ENCODE results near the gene GPR148.

GPR148 gene

GRCh38 chr2:130762031-130762909 is 33.4 kb downstream of the GPR148 start:
- no peaks in the 10 kb centered on the region; the same call in 1 of the 2 replicates for H4K20me1 ChIP-seq
- no peaks in the 10 kb centered on the region for H3K4me1 ChIP-seq
- no peak overlapping the region for H3K4me2 ChIP-seq
- H3K36me3 ChIP-seq: no peaks in the 10 kb centered on the region
- H3K4me3 ChIP-seq: no peak overlapping the region
- no peak overlapping the region for H3K9ac ChIP-seq
- no peak for TF ChIP-seq Cebpa-rat (IDR thresholded peaks at IDR 0.05)
- H3K9me3 ChIP-seq: no peaks in the 10 kb centered on the region
- no peak overlapping the region for H3K27ac ChIP-seq
- H3K27me3 ChIP-seq: peaks cover 10% of the 10 kb centered on the region

DNA sequence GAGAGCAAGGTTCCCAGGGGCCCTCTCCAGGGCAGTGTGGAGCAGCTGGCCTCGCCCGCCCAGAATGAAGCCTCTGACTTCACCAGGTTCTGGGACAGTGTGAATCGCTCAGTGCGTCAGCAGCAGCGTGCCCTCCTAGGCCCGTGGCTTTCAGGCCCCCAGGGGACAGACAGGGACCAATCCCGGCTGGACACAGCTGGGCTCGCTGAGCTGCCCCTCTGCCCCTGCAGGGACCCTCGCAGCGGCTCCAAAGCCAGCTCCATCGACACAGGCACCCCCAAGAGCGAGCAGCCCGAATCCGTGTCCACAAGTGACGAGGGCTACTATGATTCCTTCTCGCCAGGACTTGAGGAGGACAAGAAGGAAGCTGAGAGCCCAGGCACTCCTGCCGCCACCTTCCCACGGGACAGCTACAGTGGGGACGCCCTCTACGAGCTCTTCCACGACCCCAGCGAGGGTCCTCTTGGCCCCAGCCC is 34.1 kb downstream of the GPR148 start:
- no peak overlapping the region for H3K27ac ChIP-seq
- no peak overlapping the region for H3K9ac ChIP-seq
- H3K4me2 ChIP-seq: no peak overlapping the region
- no peaks in the 10 kb centered on the region for H3K9me3 ChIP-seq
- TF ChIP-seq Cebpa-rat (IDR thresholded peaks at IDR 0.05): no peak
- H3K4me1 ChIP-seq: no peaks in the 10 kb centered on the region
- H3K27me3 ChIP-seq: peaks cover 6% of the 10 kb centered on the region; the same call in 1 of the 2 replicates
- H3K36me3 ChIP-seq: no peaks in the 10 kb centered on the region
- no peaks in the 10 kb centered on the region; the same call in 1 of the 2 replicates for H4K20me1 ChIP-seq
- no peak overlapping the region for H3K4me3 ChIP-seq

DNA sequence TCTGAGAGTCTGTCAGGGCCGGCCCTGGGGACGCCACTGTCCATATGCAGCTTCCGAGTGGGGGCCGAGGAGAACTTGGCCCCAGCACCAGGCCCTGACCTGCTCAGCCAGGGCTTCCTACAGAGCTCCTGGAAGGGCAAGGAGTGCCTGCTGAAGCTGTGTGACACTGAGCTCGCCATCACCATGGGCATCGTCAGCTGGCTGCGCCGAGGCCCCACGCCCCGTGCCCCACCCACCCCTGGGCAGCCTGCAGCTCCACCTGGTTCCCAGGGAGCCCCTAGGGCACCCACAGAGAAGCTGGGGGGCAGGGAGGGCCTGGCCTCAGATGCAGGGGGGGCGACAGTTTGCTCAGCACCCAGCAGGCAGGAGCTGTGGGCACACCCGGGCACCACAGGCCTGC is 34.5 kb downstream of the GPR148 start:
- Histone ChIP-seq H3K9me3 (no peaks in the 10 kb centered on the region), H3K4me3 (no peak overlapping the region), H3K4me1 (no peaks in the 10 kb centered on the region), H3K9ac (no peak overlapping the region), H3K4me2 (no peak overlapping the region), H3K27me3 (peaks cover 6% of the 10 kb centered on the region; the same call in 1 of the 2 replicates), H3K27ac (no peak overlapping the region), H4K20me1 (no peaks in the 10 kb centered on the region; the same call in 1 of the 2 replicates), H3K36me3 (no peaks in the 10 kb centered on the region)
- no peak for TF ChIP-seq Cebpa-rat (IDR thresholded peaks at IDR 0.05)

- Histone ChIP-seq H3K27me3 (no peaks in the 10 kb centered on the region), H3K4me2 (no peak overlapping the region), H3K4me3 (no peak overlapping the region), H4K20me1 (no peaks in the 10 kb centered on the region; the same call in 1 of the 2 replicates), H3K9me3 (no peaks in the 10 kb centered on the region), H3K27ac (no peak overlapping the region), H3K36me3 (no peaks in the 10 kb centered on the region), H3K9ac (no peak overlapping the region), H3K4me1 (no peaks in the 10 kb centered on the region)
- TF ChIP-seq Cebpa-rat (IDR thresholded peaks at IDR 0.05): no peak
These were observed 35.4 kb downstream of the GPR148 start for GRCh38 chr2:130764035-130764820.

DNA sequence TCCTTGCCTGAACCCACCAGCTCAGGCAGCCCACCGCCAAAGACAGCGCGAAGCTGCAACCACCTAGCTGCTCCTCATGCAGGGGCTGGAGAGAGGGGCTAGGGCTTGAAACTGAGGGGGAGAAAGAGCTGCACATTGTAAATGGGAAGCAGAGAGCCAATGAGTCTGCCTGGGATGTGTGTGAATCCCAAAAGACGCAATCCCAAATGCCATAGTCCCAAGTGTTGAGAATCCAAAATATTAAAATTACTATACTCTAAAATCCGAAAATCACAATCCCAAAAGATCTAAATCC is 35.9 kb downstream of the GPR148 start:
- H3K9me3 ChIP-seq: no peaks in the 10 kb centered on the region
- no peaks in the 10 kb centered on the region; the same call in 1 of the 2 replicates for H4K20me1 ChIP-seq
- no peak overlapping the region for H3K27ac ChIP-seq
- H3K27me3 ChIP-seq: no peaks in the 10 kb centered on the region
- H3K9ac ChIP-seq: no peak overlapping the region
- no peak for TF ChIP-seq Cebpa-rat (IDR thresholded peaks at IDR 0.05)
- no peak overlapping the region for H3K4me3 ChIP-seq
- no peaks in the 10 kb centered on the region for H3K36me3 ChIP-seq
- H3K4me2 ChIP-seq: no peak overlapping the region
- no peaks in the 10 kb centered on the region for H3K4me1 ChIP-seq

GRCh38 chr2:130765464-130765863 is 36.6 kb downstream of the GPR148 start:
- H3K9me3 ChIP-seq: no peaks in the 10 kb centered on the region
- no peaks in the 10 kb centered on the region; the same call in 1 of the 2 replicates for H4K20me1 ChIP-seq
- no peak for TF ChIP-seq Cebpa-rat (IDR thresholded peaks at IDR 0.05)
- H3K4me2 ChIP-seq: no peak overlapping the region
- no peaks in the 10 kb centered on the region for H3K27me3 ChIP-seq
- H3K27ac ChIP-seq: no peak overlapping the region
- no peak overlapping the region for H3K9ac ChIP-seq
- no peaks in the 10 kb centered on the region for H3K4me1 ChIP-seq
- H3K4me3 ChIP-seq: no peak overlapping the region
- H3K36me3 ChIP-seq: no peaks in the 10 kb centered on the region

DNA sequence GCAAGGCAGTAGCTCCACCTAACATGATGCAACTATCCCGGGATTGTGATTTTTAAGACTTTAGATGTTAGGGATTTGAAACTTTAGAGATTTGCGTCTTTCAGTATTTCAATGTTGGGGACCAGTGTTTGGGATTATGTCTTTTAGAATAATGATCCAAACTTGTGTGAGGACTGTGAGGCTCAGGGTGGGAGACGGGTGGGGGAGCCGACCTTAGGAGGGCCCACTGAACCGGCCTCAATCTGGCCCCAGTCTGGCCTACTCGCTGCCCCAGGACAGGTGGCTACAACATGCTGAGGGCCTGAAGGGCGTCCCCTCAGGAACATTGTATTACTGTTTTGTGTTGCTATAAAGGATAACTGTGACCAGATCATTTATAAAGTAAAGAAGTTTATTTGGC is 37.2 kb downstream of the GPR148 start:
- Histone ChIP-seq H3K4me1 (no peaks in the 10 kb centered on the region), H3K36me3 (no peaks in the 10 kb centered on the region), H3K27me3 (no peaks in the 10 kb centered on the region), H3K27ac (no peak overlapping the region), H3K4me3 (no peak overlapping the region), H3K9ac (no peak overlapping the region), H3K9me3 (no peaks in the 10 kb centered on the region), H3K4me2 (no peak overlapping the region), H4K20me1 (no peaks in the 10 kb centered on the region; the same call in 1 of the 2 replicates)
- no peak for TF ChIP-seq Cebpa-rat (IDR thresholded peaks at IDR 0.05)

- TF ChIP-seq Cebpa-rat (IDR thresholded peaks at IDR 0.05): no peak
These were observed 38.0 kb downstream of the GPR148 start for GRCh38 chr2:130766711-130767407.

GRCh38 chr2:130767408-130767775 is 38.5 kb downstream of the GPR148 start:
- no peaks in the 10 kb centered on the region; the same call in 1 of the 2 replicates for H4K20me1 ChIP-seq
- H3K9ac ChIP-seq: no peak overlapping the region
- no peak for TF ChIP-seq Cebpa-rat (IDR thresholded peaks at IDR 0.05)
- no peak overlapping the region for H3K4me3 ChIP-seq
- H3K27me3 ChIP-seq: no peaks in the 10 kb centered on the region
- H3K36me3 ChIP-seq: no peaks in the 10 kb centered on the region
- no peaks in the 10 kb centered on the region for H3K9me3 ChIP-seq
- no peak overlapping the region for H3K27ac ChIP-seq
- H3K4me2 ChIP-seq: no peak overlapping the region
- no peaks in the 10 kb centered on the region for H3K4me1 ChIP-seq

More at GRCh38 chr2:130766711-130767407, 38.0 kb downstream of the GPR148 start:
- H3K4me3 ChIP-seq: no peak overlapping the region
- H3K4me2 ChIP-seq: no peak overlapping the region
- no peaks in the 10 kb centered on the region for H3K27me3 ChIP-seq
- H3K9me3 ChIP-seq: no peaks in the 10 kb centered on the region
- H3K36me3 ChIP-seq: no peaks in the 10 kb centered on the region
- no peak overlapping the region for H3K27ac ChIP-seq
- no peak overlapping the region for H3K9ac ChIP-seq
- no peaks in the 10 kb centered on the region for H3K4me1 ChIP-seq
- H4K20me1 ChIP-seq: no peaks in the 10 kb centered on the region; the same call in 1 of the 2 replicates

Measured in BLaER1 (cell line).